Spleen (tissue), 11 donors: ENCODE results near the gene SLC23A1. TPM values are rescaled to one million over a fixed set of nuclear protein-coding genes. Genes with fewer than 3 reads are reported as not detected.

Experiments used
- DNase-seq: peaks from one replicate; pipeline ENCODE4 v3.0.0-alpha.2; 2020
- H3K27ac ChIP-seq, 8 donors: fragments of 200-600 bp; sonication (generic) in 7 of 8; 1 replicate in 4 of 8; 2 replicates in 4 of 8; pipeline versions ENCODE4 v1.5.0 to v1.8.0; 2016 to 2021; ENCODE audit warnings: inconsistent platforms in 4 of 8, mild to moderate bottlenecking in 4 of 8, moderate library complexity in 1 of 8
- H3K27me3 ChIP-seq, 7 donors: fragments of 200-600 bp; sonication (generic) in 6 of 7; replicated peaks in 1 of 7; 1 replicate in 4 of 7; 2 replicates in 3 of 7; pipeline versions ENCODE4 v1.5.0 to v1.8.0; 2016 to 2021; ENCODE audit warnings: inconsistent platforms in 3 of 7, mild to moderate bottlenecking in 1 of 7
- H3K36me3 ChIP-seq, 6 donors: fragments of 200-600 bp; sonication (generic) in 5 of 6; 1 replicate in 4 of 6; 2 replicates in 2 of 6; pipeline versions ENCODE4 v1.5.0 to v1.8.0; 2016 to 2021; ENCODE audit warnings: inconsistent platforms in 2 of 6
- H3K4me1 ChIP-seq, 6 donors: fragments of 200-600 bp; sonication (generic) in 5 of 6; 1 replicate in 3 of 6; 2 replicates in 3 of 6; pipeline versions ENCODE4 v1.5.0 to v1.8.0; 2016 to 2021; ENCODE audit warnings: inconsistent platforms in 3 of 6
- H3K4me3 ChIP-seq, 8 donors: fragments of 200-600 bp; sonication (generic) in 7 of 8; 1 replicate in 4 of 8; 2 replicates in 4 of 8; pipeline versions ENCODE4 v1.5.0 to v1.8.0; 2016 to 2021; ENCODE audit warnings: inconsistent platforms in 4 of 8, mild to moderate bottlenecking in 4 of 8, moderate library complexity in 2 of 8
- H3K9me3 ChIP-seq, 8 donors: fragments of 200-600 bp; sonication (generic) in 7 of 8; 1 replicate in 4 of 8; 2 replicates in 4 of 8; pipeline versions ENCODE4 v1.5.0 to v1.8.0; 2016 to 2021; ENCODE audit warnings: inconsistent platforms in 4 of 8
- POLR2A ChIP-seq, 3 donors: fragments of 450-650 bp; IDR thresholded peaks; one replicate each; pipeline ENCODE4 v1.5.1; 2017; ENCODE audit warnings: antibody characterized with exemption in 3 of 3, mild to moderate bottlenecking in 1 of 3
- POLR2AphosphoS5 ChIP-seq, 3 donors: sonication (generic); formaldehyde crosslinking; IDR thresholded peaks; one replicate each; pipeline ENCODE4 v1.5.1; 2017; ENCODE audit warnings: antibody characterized with exemption in 3 of 3
- WGBS, 5 donors: extraction: QIAGEN DNeasy Blood & Tissue Kit in 3 of 5; methylation state at CpG; one replicate each; pipeline versions ENCODE4 v1.1.5 to v1.1.7; 2013 to 2018; 5-methylcytosine and 5-hydroxymethylcytosine counted together
- intact Hi-C: fragments of 100-400 bp; cut with DNase I; formaldehyde crosslinking; loops from one replicate; pipeline ENCODE4 v1.15.0; 2023; ENCODE audit warnings: low total_unique reads
- polyA plus RNA-seq, 3 donors: library from polyadenylated mRNA; stranded (reverse); fragments of 200-250 nt; gene quantifications; one replicate each; pipeline ENCODE4 v1.2.1, GENCODE V29; 2013
- total RNA-seq, 7 donors: library from RNA; depleted of rRNA in 3 of 7; stranded (reverse); fragments of >200 nt in 3 of 7; fragmentation: NEBNext Ultra II Directional in 4 of 7; extraction: Animal tissue kit (Norgen Biotek cat#: 25700) in 4 of 7; gene quantifications; one replicate each; pipeline versions ENCODE4 v1.1.0 to v1.2.1, GENCODE V29; 2016 to 2021
- TF ChIP-seq, protein P1 (sequence below), 11 experiments: fragments of 200-600 bp in 7 of 11; fragments of 450-650 bp in 4 of 11; sonication (generic) in 4 of 11; IDR thresholded peaks in 8 of 11; conservative IDR thresholded peaks in 3 of 11; 1 replicate in 7 of 11; 2 replicates in 4 of 11; pipeline versions ENCODE4 v1.4.0 to v1.8.0; 2016 to 2021; ENCODE audit warnings: antibody characterized with exemption in 11 of 11, inconsistent platforms in 4 of 11, mild to moderate bottlenecking in 1 of 11
- donor health status: healthy with polysubstance abuse.
- donor health status: DM: no; HTN: no; CAD: no; lungs with moderate emphysema.
- donor health status: DM: no; HTN: no; CAD: no.
- donor health status: Bipolar disorder and iron deficiency.
- donor health status: healthy.
- donor health status: DM: no; HTN: no; CAD: no.
- donor health status: DM: yes; HTN: yes; CAD: no.

The SLC23A1 gene
- total and polyA plus RNA-seq, 10 donors: 0.28 to 2.4 (median 1.2) TPM; not detected in 1

- WGBS, 5 donors: 15 to 35% (median 22%) methylated on average over 5 to 7 of the region's 7 CpGs
- peaks cover 9 to 39% (median 26%) of the 10 kb centered on the region in 6 donors for H3K4me1 ChIP-seq
- intact Hi-C loops: no loop called here
Measured at GRCh38 chr5:139403418-139403786, 20.3 kb upstream of the SLC23A1 start.

DNA sequence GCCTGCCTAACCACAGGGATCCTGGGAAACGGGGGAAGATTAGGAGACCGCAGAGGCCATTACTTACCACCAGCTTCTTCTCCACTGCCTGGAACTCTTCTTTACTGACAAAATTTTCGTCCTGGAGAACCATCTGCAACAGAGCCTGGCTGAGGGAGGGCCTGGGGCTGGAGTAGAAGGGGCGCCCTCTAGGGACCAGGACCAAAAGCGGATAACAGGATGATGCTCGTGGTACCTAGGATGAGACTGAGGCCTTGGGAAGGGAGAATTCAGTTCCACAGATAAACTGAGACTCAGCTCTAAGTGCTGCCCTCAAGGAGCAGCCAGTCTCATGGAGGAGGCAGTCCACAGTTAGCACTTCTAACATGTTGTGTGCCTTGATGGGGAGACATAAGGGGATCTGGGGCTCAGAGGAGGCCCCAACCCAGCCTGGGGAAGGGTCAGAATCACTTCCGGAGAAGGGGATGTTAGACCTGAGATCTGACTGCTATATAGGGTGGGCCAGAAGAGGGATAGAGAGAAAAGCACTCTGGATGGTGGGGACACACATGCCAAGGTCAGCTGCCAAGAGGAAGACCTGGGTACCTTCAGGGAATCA lies 19.6 kb upstream of the SLC23A1 start:
- peaks cover 9 to 33% (median 22%) of the 10 kb centered on the region in 6 donors for H3K4me1 ChIP-seq
- intact Hi-C loops: no loop called here
- H3K36me3 ChIP-seq: peaks cover 0 to 16% (median 0%) of the 10 kb centered on the region in 6 donors
- DNase-seq: no peak
- WGBS, 5 donors: 57 to 74% (median 69%) methylated on average over 7 of the region's 7 CpGs
- H3K27me3 ChIP-seq: no peaks in the 10 kb centered on the region
- TF ChIP-seq POLR2AphosphoS5 (IDR thresholded peaks at IDR 0.05): no peak
- no peak for TF ChIP-seq POLR2A (IDR thresholded peaks at IDR 0.05)
- TF ChIP-seq, protein P1, sequence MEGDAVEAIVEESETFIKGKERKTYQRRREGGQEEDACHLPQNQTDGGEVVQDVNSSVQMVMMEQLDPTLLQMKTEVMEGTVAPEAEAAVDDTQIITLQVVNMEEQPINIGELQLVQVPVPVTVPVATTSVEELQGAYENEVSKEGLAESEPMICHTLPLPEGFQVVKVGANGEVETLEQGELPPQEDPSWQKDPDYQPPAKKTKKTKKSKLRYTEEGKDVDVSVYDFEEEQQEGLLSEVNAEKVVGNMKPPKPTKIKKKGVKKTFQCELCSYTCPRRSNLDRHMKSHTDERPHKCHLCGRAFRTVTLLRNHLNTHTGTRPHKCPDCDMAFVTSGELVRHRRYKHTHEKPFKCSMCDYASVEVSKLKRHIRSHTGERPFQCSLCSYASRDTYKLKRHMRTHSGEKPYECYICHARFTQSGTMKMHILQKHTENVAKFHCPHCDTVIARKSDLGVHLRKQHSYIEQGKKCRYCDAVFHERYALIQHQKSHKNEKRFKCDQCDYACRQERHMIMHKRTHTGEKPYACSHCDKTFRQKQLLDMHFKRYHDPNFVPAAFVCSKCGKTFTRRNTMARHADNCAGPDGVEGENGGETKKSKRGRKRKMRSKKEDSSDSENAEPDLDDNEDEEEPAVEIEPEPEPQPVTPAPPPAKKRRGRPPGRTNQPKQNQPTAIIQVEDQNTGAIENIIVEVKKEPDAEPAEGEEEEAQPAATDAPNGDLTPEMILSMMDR (IDR thresholded peaks at IDR 0.05 in 8 of 11, conservative IDR thresholded peaks at IDR 0.05 in 3 of 11): peak in 6 of 11 experiments; percentile 22 to 49 (median 40)
- peak overlapping the region in 5 of 8 donors; percentile 91 to 95 (median 93) for H3K27ac ChIP-seq
- no peaks in the 10 kb centered on the region for H3K9me3 ChIP-seq
- peak overlapping the region in 1 of 8 donors; percentile 73 for H3K4me3 ChIP-seq

More at GRCh38 chr5:139403418-139403786, 20.3 kb upstream of the SLC23A1 start:
- H3K27me3 ChIP-seq: no peaks in the 10 kb centered on the region
- DNase-seq: no peak
- peaks cover 0 to 16% (median 0%) of the 10 kb centered on the region in 6 donors for H3K36me3 ChIP-seq
- H3K9me3 ChIP-seq: no peaks in the 10 kb centered on the region
- no peak for TF ChIP-seq POLR2A (IDR thresholded peaks at IDR 0.05)
- TF ChIP-seq, protein P1 (IDR thresholded peaks at IDR 0.05 in 8 of 11, conservative IDR thresholded peaks at IDR 0.05 in 3 of 11): no peak
- no peak for TF ChIP-seq POLR2AphosphoS5 (IDR thresholded peaks at IDR 0.05)
- peak overlapping the region; percentile 77 to 95 (median 92) for H3K27ac ChIP-seq
- H3K4me3 ChIP-seq: peak overlapping the region; percentile 41 to 73 (median 53)

DNA sequence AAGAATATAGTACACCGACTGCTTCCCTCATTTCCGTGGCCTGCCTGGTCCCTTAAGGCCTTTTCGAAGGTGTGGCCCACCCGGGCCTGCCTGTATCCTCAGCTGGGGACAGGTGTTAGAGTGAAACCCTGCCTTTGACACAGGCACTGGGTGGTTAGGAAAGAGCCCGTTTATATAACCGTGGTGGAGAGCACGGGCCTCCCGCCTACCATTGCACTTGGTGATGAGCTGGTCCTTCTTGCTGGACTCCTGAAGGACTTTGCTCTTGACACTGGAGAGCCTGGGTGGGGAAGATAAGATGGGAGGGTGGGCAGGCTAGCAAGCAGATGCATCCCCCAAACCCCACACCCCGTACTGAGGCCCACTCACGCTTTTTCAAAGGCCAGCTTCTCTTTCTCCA lies 18.4 kb upstream of the SLC23A1 start:
- 91 to 96% (median 91%) methylated on average over 10 of the region's 10 CpGs for WGBS, 5 donors
- Histone ChIP-seq H3K9me3 (no peaks in the 10 kb centered on the region), H3K4me1 (peaks cover 9 to 33% (median 20%) of the 10 kb centered on the region in 6 donors), H3K36me3 (peaks cover 0 to 16% (median 0%) of the 10 kb centered on the region in 6 donors), H3K4me3 (no peak overlapping the region), H3K27me3 (no peaks in the 10 kb centered on the region), H3K27ac (no peak overlapping the region)
- TF ChIP-seq, protein P1 (IDR thresholded peaks at IDR 0.05 in 8 of 11, conservative IDR thresholded peaks at IDR 0.05 in 3 of 11): no peak
- no peak for TF ChIP-seq POLR2A (IDR thresholded peaks at IDR 0.05)
- no peak for DNase-seq
- intact Hi-C loops: no loop called here

DNA sequence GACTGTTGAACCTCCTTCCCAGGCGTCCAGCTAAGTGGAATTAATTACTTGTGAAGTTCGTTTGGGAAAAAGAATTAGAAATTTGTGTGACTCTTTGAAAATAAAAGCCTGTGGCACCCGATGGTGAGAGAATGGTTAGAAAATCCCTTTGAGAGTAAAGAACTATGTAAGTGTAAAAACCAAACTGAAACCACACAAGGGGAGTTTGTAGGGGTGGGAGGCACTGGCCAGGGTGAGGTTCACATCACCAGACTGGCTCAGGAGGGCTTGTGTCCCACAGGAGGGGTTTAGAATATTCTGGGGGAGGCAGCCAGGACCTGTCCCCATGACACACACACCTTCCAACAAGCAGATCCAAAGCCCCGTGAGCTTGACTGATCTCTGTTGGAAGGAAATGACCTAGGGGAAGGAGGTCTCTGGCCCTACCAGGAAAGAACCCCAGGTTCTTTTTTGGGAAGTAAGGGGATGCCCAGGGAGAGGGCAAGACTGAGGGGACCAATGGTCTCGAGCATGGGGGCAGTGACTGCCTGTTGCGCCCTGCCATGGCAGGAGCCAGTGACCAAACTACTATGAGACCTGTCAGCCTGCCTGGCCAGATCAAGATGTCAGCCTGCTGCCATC lies 16.5 kb upstream of the SLC23A1 start:
- no peaks in the 10 kb centered on the region for H3K9me3 ChIP-seq
- peaks cover 0 to 6% (median 1%) of the 10 kb centered on the region in 7 donors for H3K27me3 ChIP-seq
- H3K27ac ChIP-seq: no peak overlapping the region
- no peak overlapping the region for H3K4me3 ChIP-seq
- intact Hi-C loops: no loop called here
- WGBS, 5 donors: 73 to 81% (median 77%) methylated on average over 6 of the region's 6 CpGs
- peaks cover 0 to 16% (median 0%) of the 10 kb centered on the region in 6 donors for H3K36me3 ChIP-seq
- TF ChIP-seq POLR2AphosphoS5 (IDR thresholded peaks at IDR 0.05) (no peak), POLR2A (IDR thresholded peaks at IDR 0.05) (no peak)
- TF ChIP-seq, protein P1 (IDR thresholded peaks at IDR 0.05 in 8 of 11, conservative IDR thresholded peaks at IDR 0.05 in 3 of 11): no peak
- DNase-seq: no peak
- H3K4me1 ChIP-seq: peaks cover 12 to 44% (median 23%) of the 10 kb centered on the region in 6 donors
